GM12801 (cell line): ENCODE data around the gene IGFBP7.

Experiments
- TF ChIP-seq, protein P1 (sequence below): IDR thresholded peaks from one replicate; pipeline ENCODE4 v1.5.1; 2011; ENCODE audit warnings: control low read depth; ENCODE audit not compliant: insufficient read length; ENCODE audit errors: extremely low read depth

Gene IGFBP7

DNA sequence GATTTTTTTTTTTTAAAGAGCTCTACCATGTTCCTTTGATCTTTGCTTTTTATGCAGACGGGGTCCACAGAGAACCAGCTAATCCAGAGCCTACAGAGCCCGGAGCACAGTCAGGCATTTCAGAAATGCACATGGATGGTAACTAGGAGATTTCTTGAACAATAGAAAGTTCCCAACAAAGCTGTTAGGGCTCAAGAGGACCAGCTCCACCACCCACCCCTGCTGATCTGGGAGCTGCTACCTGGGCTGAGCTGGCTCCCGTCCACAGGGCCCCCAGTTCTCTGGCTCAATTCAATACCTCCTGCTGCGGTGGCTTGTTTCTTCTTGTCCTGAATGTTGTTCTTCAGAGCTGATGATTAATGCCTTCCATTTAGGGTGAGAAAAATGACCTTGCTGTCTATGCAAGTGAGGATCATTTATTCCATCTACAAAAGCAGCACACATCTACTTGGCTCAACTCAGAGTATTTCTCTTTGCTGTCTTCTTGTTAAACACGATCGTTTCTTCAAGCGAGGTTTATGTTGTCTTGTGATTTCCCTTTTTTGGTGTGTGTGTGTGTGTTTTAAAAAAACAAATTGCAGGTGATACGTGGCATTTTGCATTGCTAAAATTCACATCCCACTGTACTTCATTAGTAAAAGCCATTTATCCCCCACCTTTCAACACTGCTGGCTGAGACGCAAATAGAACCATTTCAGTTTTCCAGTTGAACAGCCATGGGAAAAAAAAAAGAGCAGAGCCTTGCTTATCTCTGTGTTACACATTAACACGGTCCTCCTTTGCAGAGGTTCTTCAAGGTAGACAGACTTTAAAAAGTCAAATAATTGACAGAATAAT is 31.3 kb downstream of the IGFBP7 start:
- TF ChIP-seq, protein P1, sequence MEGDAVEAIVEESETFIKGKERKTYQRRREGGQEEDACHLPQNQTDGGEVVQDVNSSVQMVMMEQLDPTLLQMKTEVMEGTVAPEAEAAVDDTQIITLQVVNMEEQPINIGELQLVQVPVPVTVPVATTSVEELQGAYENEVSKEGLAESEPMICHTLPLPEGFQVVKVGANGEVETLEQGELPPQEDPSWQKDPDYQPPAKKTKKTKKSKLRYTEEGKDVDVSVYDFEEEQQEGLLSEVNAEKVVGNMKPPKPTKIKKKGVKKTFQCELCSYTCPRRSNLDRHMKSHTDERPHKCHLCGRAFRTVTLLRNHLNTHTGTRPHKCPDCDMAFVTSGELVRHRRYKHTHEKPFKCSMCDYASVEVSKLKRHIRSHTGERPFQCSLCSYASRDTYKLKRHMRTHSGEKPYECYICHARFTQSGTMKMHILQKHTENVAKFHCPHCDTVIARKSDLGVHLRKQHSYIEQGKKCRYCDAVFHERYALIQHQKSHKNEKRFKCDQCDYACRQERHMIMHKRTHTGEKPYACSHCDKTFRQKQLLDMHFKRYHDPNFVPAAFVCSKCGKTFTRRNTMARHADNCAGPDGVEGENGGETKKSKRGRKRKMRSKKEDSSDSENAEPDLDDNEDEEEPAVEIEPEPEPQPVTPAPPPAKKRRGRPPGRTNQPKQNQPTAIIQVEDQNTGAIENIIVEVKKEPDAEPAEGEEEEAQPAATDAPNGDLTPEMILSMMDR: no peak

DNA sequence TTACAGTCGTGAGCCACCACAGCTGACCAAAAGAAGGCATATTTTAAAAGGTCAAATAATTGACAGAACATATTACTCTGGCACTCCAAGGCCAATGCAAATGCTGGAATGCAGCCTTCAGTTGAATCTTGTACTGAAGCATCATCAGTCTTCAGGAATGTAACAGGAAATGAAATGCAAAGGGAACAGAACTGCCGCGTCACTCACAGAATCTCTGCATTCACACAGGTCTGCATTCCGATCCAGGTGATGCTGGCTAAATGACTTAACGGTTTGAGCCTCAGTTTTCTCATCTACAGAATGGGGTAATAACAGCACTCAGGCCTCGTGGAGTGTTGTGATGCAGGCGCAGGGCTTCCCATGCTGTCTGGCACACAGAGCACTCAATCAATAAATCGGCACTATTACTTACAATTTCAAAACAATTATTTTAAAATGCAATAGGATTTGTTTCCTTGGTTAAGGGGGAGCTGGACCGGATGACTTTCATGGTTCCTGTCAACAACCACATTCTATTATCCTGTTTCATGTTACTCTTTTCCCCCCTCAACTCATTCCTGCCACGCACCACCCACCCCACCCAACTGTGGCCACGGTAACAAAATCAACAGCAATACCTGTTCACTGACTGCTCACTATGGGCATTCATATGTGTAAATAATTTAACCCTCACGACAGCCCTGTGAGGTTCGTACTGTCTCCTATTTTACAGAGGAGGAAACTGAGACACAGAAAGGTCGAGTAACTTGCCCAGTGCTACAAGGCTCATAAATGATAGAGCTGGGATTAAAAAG is 32.4 kb downstream of the IGFBP7 start:
- TF ChIP-seq, protein P1: no peak

DNA sequence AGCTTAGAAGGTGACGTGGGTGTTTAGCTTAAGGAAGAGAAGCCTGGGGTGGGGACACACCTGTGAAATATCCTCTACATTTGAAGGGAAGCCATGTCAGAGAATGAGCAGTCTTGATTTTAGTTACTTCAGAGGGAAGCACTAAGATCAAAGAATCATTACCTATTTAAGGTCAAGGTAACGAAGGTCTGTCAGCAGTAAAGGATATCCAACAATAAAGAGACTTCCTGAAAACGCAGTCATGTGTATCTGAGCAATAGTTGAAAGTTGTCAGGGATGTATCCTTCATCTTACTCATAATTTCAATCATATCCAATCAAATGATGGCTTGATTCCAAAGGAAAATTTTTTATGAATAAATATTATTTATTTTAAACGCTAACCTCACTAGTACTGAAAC is 33.5 kb downstream of the IGFBP7 start:
- TF ChIP-seq, protein P1: no peak

DNA sequence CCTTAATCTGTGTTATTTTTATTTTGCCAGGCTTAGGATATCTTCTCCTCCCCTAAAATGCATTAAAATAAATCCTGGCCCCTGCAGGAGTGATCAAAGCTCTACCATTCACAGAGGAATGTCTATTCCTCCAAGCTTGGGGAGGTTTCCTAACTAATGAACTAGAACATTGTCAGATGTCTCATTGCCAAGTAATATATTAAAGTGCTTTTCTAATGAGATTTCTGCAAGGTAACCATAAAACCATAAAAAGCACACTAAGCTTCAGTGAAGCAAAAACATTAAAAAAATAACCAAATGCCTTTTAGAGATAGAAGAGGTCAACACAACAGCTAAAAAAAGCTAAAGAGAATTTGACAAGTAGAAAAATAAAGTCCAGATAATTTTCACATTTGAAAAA is 34.8 kb downstream of the IGFBP7 start:
- TF ChIP-seq, protein P1: no peak

DNA sequence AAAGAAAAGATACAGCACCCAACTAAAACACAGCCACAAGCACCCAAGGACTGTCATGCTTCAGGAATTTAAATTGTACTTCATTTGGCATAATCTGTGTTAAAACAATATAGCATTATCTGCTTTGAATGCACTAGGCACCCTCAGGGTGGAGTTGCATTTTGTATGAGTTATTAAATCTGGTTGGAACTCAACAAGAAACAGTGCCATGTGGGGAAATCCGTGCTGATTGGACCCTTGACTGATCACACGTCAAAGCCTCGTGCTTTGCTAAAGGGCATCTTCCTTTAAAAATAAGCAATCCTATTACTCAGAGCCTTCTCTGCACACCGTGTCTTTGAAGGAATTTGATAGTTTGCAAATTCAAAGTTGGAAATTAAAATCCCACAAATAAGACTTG is 35.4 kb downstream of the IGFBP7 start:
- TF ChIP-seq, protein P1: no peak

DNA sequence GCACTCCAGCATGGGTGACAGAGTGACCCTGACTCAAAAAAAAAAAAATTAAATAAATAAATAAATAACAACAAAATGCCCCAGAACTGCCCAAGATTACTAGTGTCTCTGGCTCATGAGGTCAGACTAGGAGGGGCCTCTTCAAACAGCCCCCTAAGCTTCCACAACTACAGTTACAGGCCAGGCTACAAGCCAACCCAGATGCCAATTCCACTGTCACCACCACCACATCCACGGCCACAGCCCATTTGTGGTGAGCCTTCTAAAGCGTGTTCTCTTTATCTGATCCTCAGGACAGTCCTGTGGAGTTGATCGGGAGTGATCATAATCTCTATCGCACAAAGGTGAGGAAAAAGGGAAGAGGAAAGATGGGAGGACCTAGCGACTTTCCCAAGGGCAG is 36.6 kb downstream of the IGFBP7 start:
- TF ChIP-seq, protein P1: no peak

DNA sequence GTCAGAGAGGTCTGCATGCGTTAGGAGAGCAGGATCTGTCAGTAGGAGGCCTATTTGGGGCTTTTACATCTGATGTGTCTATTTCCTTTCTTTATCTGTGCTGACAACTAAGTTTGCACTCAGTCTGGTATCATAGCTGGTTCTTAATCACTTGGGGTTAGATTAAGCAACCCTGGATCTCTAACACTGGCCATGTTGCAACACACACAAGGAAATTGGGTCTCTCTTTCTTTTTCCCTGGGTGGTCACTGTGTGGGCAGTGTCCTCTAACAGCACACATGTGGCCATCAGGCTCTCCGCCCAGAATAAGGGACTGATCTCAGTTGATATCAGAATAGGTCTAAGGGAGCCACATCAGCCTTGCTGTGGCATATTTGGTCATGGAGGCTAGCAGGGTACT is 38.9 kb downstream of the IGFBP7 start:
- TF ChIP-seq, protein P1: no peak
